ENCODE measurements around the gene FREM3.
"Not testable (repeated sequence)": the region's sequence is repeated elsewhere in the genome, so short reads cannot be mapped to it uniquely, and the experiment has no call there.

The FREM3 gene

GRCh38 chr4:143701365-143701764 is 890 bp upstream of the FREM3 start:
- H3K4me3 ChIP-seq (ENCODE audit: low read length), result no peak overlapping the region
- TF ChIP-seq CTCF (conservative IDR thresholded peaks at IDR 0.05; ENCODE audit: low read length), result no peak
- no peak for DNase-seq (ENCODE audit: low read depth)

DNA sequence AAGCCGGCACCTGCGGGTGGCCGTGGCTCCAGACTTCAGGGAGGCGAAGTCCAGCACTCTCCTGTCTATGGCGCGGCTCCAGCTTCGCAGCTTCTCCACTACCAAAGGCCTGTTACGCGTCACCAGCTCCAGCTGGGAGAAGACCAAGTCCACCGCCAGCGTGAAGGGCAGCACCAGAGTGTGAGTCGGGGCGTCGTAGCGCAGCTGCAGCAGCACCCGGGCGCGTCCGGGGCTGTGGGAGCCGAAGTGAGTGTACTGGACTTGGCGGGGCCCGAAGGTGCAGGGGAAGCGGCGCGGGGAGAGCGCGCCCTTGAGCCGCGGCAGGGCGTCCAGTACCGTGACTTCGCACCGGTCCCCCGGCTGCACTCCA is 444 bp downstream of the FREM3 start:
- no peak overlapping the region for H3K4me3 ChIP-seq (ENCODE audit: low read length)
- peak; percentile 1 for DNase-seq (ENCODE audit: low read depth)
- TF ChIP-seq CTCF (conservative IDR thresholded peaks at IDR 0.05; ENCODE audit: low read length), result no peak

GRCh38 chr4:143699331-143700045 is 987 bp downstream of the FREM3 start:
- no peak overlapping the region for H3K4me3 ChIP-seq (ENCODE audit: low read length)
- no peak for DNase-seq (ENCODE audit: low read depth)
- TF ChIP-seq CTCF (conservative IDR thresholded peaks at IDR 0.05; ENCODE audit: low read length), result no peak

DNA sequence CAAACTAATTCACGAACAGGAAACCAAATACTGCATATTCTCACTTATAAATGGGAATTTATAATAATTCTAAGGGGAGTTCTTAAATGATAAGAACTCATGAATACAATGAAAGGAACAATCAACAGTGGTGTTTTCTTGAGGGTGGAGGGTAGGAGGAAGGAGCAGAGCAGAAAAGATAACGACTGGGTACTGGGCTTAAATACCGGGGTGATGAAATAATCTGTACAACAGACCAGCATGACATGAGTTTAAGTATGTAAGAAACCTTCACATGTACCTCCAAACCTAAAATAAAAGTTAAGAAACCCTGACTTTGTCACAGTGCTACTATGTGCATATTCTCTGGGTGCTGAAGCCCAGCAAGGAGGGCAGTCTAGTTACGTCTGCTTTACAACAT is 6.6 kb downstream of the FREM3 start:
- DNase-seq (ENCODE audit: low read depth), result no peak
- H3K4me3 ChIP-seq (ENCODE audit: low read length), result no peak overlapping the region
- no peak for TF ChIP-seq CTCF (conservative IDR thresholded peaks at IDR 0.05; ENCODE audit: low read length)

DNA sequence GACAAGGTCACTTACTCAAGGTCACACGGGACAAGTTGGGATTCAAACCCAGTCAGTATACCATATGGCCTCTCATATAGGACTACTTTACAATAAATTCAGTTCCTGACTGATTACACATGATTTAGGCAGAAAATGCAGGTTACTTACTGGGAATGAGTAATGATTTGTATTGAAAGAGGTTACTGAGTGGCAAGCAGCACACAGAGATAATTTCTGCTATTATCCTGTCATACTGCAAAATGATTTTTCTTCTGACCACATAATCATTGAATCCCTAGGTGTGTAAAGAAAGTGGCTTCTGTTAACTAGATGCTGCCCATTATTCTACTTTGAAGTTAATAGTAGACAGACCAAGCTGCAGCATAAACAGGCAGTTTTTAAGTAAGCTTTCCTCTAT is 8.2 kb downstream of the FREM3 start:
- TF ChIP-seq CTCF (conservative IDR thresholded peaks at IDR 0.05; ENCODE audit: low read length), result no peak
- no peak for DNase-seq (ENCODE audit: low read depth)
- no peak overlapping the region for H3K4me3 ChIP-seq (ENCODE audit: low read length)

DNA sequence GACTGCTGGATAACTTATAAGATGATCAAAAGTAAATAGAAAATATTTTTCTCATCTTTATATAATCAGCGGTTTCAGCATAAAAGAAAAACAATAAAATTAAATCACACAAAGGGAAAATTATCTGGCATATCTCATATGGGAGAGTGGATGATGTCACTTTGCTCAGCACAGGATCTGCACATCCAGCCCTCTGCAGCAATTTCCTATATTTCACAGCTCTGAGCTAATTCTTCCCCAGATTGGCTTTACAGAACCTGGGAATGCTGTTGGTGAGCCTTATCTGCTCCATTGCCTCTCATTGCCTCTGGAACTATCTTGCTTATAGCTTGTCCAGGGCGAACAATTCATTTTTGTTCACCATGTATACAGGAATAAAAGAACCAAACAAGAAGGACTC is 21.0 kb downstream of the FREM3 start:
- H3K4me3 ChIP-seq (ENCODE audit: low read length), result no peak overlapping the region
- no peak for DNase-seq (ENCODE audit: low read depth)
- TF ChIP-seq CTCF (conservative IDR thresholded peaks at IDR 0.05; ENCODE audit: low read length), result no peak

- DNase-seq (ENCODE audit: low read depth); H3K4me3 ChIP-seq (ENCODE audit: low read length): not testable (repeated sequence)
Measured at GRCh38 chr4:143673629-143674028, 26.8 kb downstream of the FREM3 start.

Data from AG10803 (cell line).